Measurements from ENCODE around the gene RIMS1. TPM values are rescaled to one million over a fixed set of nuclear protein-coding genes. Genes with fewer than 3 reads are reported as not detected.

RIMS1 gene
- total RNA-seq, 4 donors from 2014 or later: 0.10 to 1.4 (median 1.1) TPM; not detected in 1

GRCh38 chr6:72267470-72267869 lies 381.1 kb downstream of the RIMS1 start:
- in situ Hi-C loops (cut with MboI; ENCODE audit: low sequenced_read_pairs in 4 of 4) (no loop called here), intact Hi-C loops (cut with DNase I; ENCODE audit: low total_unique reads) (no loop called here)
- Histone ChIP-seq H3K27me3 (no peaks in the 10 kb centered on the region), H3K9me3 (no peaks in the 10 kb centered on the region), H3K4me1 (no peaks in the 10 kb centered on the region), H3K36me3 (no peaks in the 10 kb centered on the region), H3K27ac (no peak overlapping the region), H3K4me3 (no peak overlapping the region)
- DNase-seq (no peak), ATAC-seq (no peak)
- TF ChIP-seq POLR2A (IDR thresholded peaks at IDR 0.05): no peak
- TF ChIP-seq, protein P1, sequence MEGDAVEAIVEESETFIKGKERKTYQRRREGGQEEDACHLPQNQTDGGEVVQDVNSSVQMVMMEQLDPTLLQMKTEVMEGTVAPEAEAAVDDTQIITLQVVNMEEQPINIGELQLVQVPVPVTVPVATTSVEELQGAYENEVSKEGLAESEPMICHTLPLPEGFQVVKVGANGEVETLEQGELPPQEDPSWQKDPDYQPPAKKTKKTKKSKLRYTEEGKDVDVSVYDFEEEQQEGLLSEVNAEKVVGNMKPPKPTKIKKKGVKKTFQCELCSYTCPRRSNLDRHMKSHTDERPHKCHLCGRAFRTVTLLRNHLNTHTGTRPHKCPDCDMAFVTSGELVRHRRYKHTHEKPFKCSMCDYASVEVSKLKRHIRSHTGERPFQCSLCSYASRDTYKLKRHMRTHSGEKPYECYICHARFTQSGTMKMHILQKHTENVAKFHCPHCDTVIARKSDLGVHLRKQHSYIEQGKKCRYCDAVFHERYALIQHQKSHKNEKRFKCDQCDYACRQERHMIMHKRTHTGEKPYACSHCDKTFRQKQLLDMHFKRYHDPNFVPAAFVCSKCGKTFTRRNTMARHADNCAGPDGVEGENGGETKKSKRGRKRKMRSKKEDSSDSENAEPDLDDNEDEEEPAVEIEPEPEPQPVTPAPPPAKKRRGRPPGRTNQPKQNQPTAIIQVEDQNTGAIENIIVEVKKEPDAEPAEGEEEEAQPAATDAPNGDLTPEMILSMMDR (IDR thresholded peaks at IDR 0.05 in 4 of 5, conservative IDR thresholded peaks at IDR 0.05 in 1 of 5): no peak

DNA sequence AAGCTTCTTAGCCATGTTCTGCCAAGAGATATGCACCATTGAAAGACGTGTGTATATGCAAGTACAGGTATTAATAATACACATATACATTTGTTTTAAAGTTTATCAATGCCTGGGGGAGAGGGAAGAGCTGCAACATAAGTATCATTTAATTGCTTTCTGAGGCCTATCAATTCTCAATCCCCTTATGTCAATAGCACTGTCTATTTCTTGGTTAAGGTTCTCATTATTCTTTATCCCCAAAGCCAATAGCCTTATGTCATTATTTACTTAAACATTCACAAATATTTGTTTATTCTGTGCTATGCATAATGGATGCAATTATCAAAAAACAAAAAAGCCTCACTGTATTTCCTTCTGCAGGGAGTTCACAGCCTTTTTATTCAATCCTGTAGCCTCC lies 385.2 kb downstream of the RIMS1 start:
- Histone ChIP-seq H3K4me3 (no peak overlapping the region), H3K27ac (no peak overlapping the region), H3K27me3 (no peaks in the 10 kb centered on the region), H3K36me3 (no peaks in the 10 kb centered on the region), H3K4me1 (no peaks in the 10 kb centered on the region), H3K9me3 (no peaks in the 10 kb centered on the region)
- in situ Hi-C loops (cut with MboI; ENCODE audit: low sequenced_read_pairs in 4 of 4) (no loop called here), intact Hi-C loops (cut with DNase I; ENCODE audit: low total_unique reads) (no loop called here)
- ATAC-seq (no peak), DNase-seq (no peak)
- TF ChIP-seq POLR2A (IDR thresholded peaks at IDR 0.05): no peak
- TF ChIP-seq, protein P1 (IDR thresholded peaks at IDR 0.05 in 4 of 5, conservative IDR thresholded peaks at IDR 0.05 in 1 of 5): no peak

- no peak for DNase-seq
- intact Hi-C loops (cut with DNase I; ENCODE audit: low total_unique reads): no loop called here
- ATAC-seq: no peak
- TF ChIP-seq, protein P1 (IDR thresholded peaks at IDR 0.05 in 4 of 5, conservative IDR thresholded peaks at IDR 0.05 in 1 of 5): no peak
- no peak for TF ChIP-seq POLR2A (IDR thresholded peaks at IDR 0.05)
- Histone ChIP-seq H3K27ac (no peak overlapping the region), H3K4me3 (no peak overlapping the region), H3K4me1 (no peaks in the 10 kb centered on the region), H3K36me3 (no peaks in the 10 kb centered on the region), H3K9me3 (no peaks in the 10 kb centered on the region), H3K27me3 (no peaks in the 10 kb centered on the region)
- in situ Hi-C loops (cut with MboI; ENCODE audit: low sequenced_read_pairs in 4 of 4): no loop called here
Observed at GRCh38 chr6:72272958-72273357, 386.6 kb downstream of the RIMS1 start.

DNA sequence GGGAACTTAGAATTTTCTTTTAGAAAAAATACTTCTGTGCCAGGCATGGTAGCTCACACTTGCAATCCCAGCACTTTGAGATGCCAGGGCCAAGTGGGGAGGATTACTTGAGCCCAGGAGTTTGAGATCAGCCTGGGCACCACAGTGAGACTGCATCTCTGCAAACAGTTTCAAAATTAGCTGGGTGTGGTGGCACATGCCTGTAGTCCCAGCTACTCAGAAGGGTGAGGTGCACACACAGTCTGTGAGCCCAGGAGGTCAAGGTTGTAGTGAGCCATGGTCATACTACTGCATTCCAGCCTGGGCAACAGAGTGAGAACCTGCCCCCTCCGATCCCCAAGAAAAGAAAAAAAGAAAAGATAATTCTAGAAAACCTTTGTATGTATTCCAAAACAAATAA lies 389.5 kb downstream of the RIMS1 start:
- Histone ChIP-seq H3K4me3 (no peak overlapping the region), H3K27ac (no peak overlapping the region), H3K27me3 (no peaks in the 10 kb centered on the region), H3K9me3 (no peaks in the 10 kb centered on the region), H3K4me1 (no peaks in the 10 kb centered on the region), H3K36me3 (no peaks in the 10 kb centered on the region)
- ATAC-seq: no peak
- intact Hi-C loops (cut with DNase I; ENCODE audit: low total_unique reads) (no loop called here), in situ Hi-C loops (cut with MboI; ENCODE audit: low sequenced_read_pairs in 4 of 4) (no loop called here)
- no peak for DNase-seq
- TF ChIP-seq POLR2A (IDR thresholded peaks at IDR 0.05): no peak
- TF ChIP-seq, protein P1 (IDR thresholded peaks at IDR 0.05 in 4 of 5, conservative IDR thresholded peaks at IDR 0.05 in 1 of 5): no peak

DNA sequence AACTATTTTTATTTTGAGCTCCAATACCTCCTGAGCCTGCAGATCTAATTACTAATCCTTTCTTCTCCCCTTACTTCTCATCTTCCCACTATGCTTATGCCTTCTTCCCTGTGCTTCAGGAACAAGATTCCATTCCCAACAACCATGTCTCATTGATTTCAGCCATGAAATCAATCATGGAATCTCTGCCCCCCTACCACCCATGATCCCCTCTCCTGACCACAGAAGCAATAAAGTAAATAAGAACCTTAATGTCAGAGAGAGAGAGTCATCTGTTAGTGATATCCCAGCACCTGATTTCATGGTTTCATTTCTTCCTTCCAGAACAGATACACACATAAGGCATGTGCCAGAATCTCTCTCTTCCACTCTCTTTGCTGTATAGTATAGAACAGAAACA lies 395.9 kb downstream of the RIMS1 start:
- no peaks in the 10 kb centered on the region for H3K27me3 ChIP-seq
- H3K27ac ChIP-seq: no peak overlapping the region
- ATAC-seq (no peak), DNase-seq (no peak)
- H3K4me3 ChIP-seq: no peak overlapping the region
- in situ Hi-C loops (cut with MboI; ENCODE audit: low sequenced_read_pairs in 4 of 4) (no loop called here), intact Hi-C loops (cut with DNase I; ENCODE audit: low total_unique reads) (no loop called here)
- TF ChIP-seq POLR2A (IDR thresholded peaks at IDR 0.05): no peak
- TF ChIP-seq, protein P1 (IDR thresholded peaks at IDR 0.05 in 4 of 5, conservative IDR thresholded peaks at IDR 0.05 in 1 of 5): no peak
- H3K36me3 ChIP-seq: no peaks in the 10 kb centered on the region
- H3K9me3 ChIP-seq: no peaks in the 10 kb centered on the region
- H3K4me1 ChIP-seq: no peaks in the 10 kb centered on the region

Data from gastrocnemius medialis (tissue), 4 donors.